ENCODE data around the gene U2AF1L4. TPM values are rescaled to one million over a fixed set of nuclear protein-coding genes. Genes with fewer than 3 reads are reported as not detected.

The U2AF1L4 gene
- total RNA-seq, 3 donors from 2014 or later = 18.9 to 25.2 (median 19.4) TPM

GRCh38 chr19:35785339-35785627 lies 40.1 kb upstream of the U2AF1L4 start:
- H3K27me3 Mint-ChIP-seq (ENCODE audit: low read depth) = no peaks in the 10 kb centered on the region
- H3K9me3 Mint-ChIP-seq = no peaks in the 10 kb centered on the region
- no peak for ATAC-seq
- no peak for DNase-seq
- H3K4me1 Mint-ChIP-seq (ENCODE audit: low read depth) = no peaks in the 10 kb centered on the region
- H3K4me3 Mint-ChIP-seq = no peak overlapping the region
- peaks cover 11% of the 10 kb centered on the region for H3K36me3 Mint-ChIP-seq (ENCODE audit: insufficient read depth)

- H3K4me3 Mint-ChIP-seq = no peak overlapping the region
- no peaks in the 10 kb centered on the region for H3K4me1 Mint-ChIP-seq (ENCODE audit: low read depth)
- no peaks in the 10 kb centered on the region for H3K9me3 Mint-ChIP-seq
- peaks cover 11% of the 10 kb centered on the region for H3K36me3 Mint-ChIP-seq (ENCODE audit: insufficient read depth)
- no peaks in the 10 kb centered on the region for H3K27me3 Mint-ChIP-seq (ENCODE audit: low read depth)
- DNase-seq = no peak
- ATAC-seq = no peak
Measured at GRCh38 chr19:35784503-35785338, 39.5 kb upstream of the U2AF1L4 start.

GRCh38 chr19:35783469-35784434 lies 38.5 kb upstream of the U2AF1L4 start:
- Mint-ChIP-seq H3K4me1 (ENCODE audit: low read depth) (no peaks in the 10 kb centered on the region), H3K27me3 (ENCODE audit: low read depth) (no peaks in the 10 kb centered on the region), H3K4me3 (no peak overlapping the region), H3K9me3 (no peaks in the 10 kb centered on the region), H3K36me3 (ENCODE audit: insufficient read depth) (peaks cover 11% of the 10 kb centered on the region)
- DNase-seq (no peak), ATAC-seq (no peak)

- peaks cover 11% of the 10 kb centered on the region for H3K36me3 Mint-ChIP-seq (ENCODE audit: insufficient read depth)
- DNase-seq (no peak), ATAC-seq (no peak)
- no peak overlapping the region for H3K4me3 Mint-ChIP-seq
- H3K27me3 Mint-ChIP-seq (ENCODE audit: low read depth) = no peaks in the 10 kb centered on the region
- H3K9me3 Mint-ChIP-seq = no peaks in the 10 kb centered on the region
- H3K4me1 Mint-ChIP-seq (ENCODE audit: low read depth) = no peaks in the 10 kb centered on the region
Measured at GRCh38 chr19:35782589-35782988, 37.4 kb upstream of the U2AF1L4 start.

GRCh38 chr19:35781650-35782049 lies 36.4 kb upstream of the U2AF1L4 start:
- H3K27me3 Mint-ChIP-seq (ENCODE audit: low read depth) = no peaks in the 10 kb centered on the region
- peaks cover 11% of the 10 kb centered on the region for H3K36me3 Mint-ChIP-seq (ENCODE audit: insufficient read depth)
- no peak overlapping the region for H3K4me3 Mint-ChIP-seq
- ATAC-seq (no peak), DNase-seq (no peak)
- H3K4me1 Mint-ChIP-seq (ENCODE audit: low read depth) = peaks cover 3% of the 10 kb centered on the region
- H3K9me3 Mint-ChIP-seq = no peaks in the 10 kb centered on the region

- Mint-ChIP-seq H3K27me3 (ENCODE audit: low read depth) (no peaks in the 10 kb centered on the region), H3K9me3 (no peaks in the 10 kb centered on the region), H3K4me3 (no peak overlapping the region), H3K4me1 (ENCODE audit: low read depth) (peaks cover 10% of the 10 kb centered on the region), H3K36me3 (ENCODE audit: insufficient read depth) (peaks cover 11% of the 10 kb centered on the region)
- ATAC-seq = no peak
- DNase-seq = no peak
Measured at GRCh38 chr19:35780717-35781116, 35.5 kb upstream of the U2AF1L4 start.

- Mint-ChIP-seq H3K27me3 (ENCODE audit: low read depth) (no peaks in the 10 kb centered on the region), H3K4me1 (ENCODE audit: low read depth) (peaks cover 11% of the 10 kb centered on the region), H3K9me3 (no peaks in the 10 kb centered on the region), H3K36me3 (ENCODE audit: insufficient read depth) (peaks cover 11% of the 10 kb centered on the region), H3K4me3 (no peak overlapping the region)
- no peak for DNase-seq
- no peak for ATAC-seq
Measured at GRCh38 chr19:35780058-35780457, 34.8 kb upstream of the U2AF1L4 start.

GRCh38 chr19:35779033-35779432 lies 33.8 kb upstream of the U2AF1L4 start:
- no peaks in the 10 kb centered on the region for H3K27me3 Mint-ChIP-seq (ENCODE audit: low read depth)
- no peak for ATAC-seq
- peaks cover 19% of the 10 kb centered on the region for H3K4me1 Mint-ChIP-seq (ENCODE audit: low read depth)
- H3K4me3 Mint-ChIP-seq = no peak overlapping the region
- no peak for DNase-seq
- no peaks in the 10 kb centered on the region for H3K9me3 Mint-ChIP-seq
- H3K36me3 Mint-ChIP-seq (ENCODE audit: insufficient read depth) = peaks cover 11% of the 10 kb centered on the region

- no peak overlapping the region for H3K4me3 Mint-ChIP-seq
- DNase-seq (no peak), ATAC-seq (no peak)
- no peaks in the 10 kb centered on the region for H3K9me3 Mint-ChIP-seq
- peaks cover 7% of the 10 kb centered on the region for H3K36me3 Mint-ChIP-seq (ENCODE audit: insufficient read depth)
- no peaks in the 10 kb centered on the region for H3K27me3 Mint-ChIP-seq (ENCODE audit: low read depth)
- H3K4me1 Mint-ChIP-seq (ENCODE audit: low read depth) = peaks cover 19% of the 10 kb centered on the region
Measured at GRCh38 chr19:35777961-35778360, 32.7 kb upstream of the U2AF1L4 start.

GRCh38 chr19:35777086-35777841 lies 32.0 kb upstream of the U2AF1L4 start:
- peaks cover 19% of the 10 kb centered on the region for H3K4me1 Mint-ChIP-seq (ENCODE audit: low read depth)
- ATAC-seq (no peak), DNase-seq (no peak)
- no peaks in the 10 kb centered on the region for H3K9me3 Mint-ChIP-seq
- peak overlapping the region; percentile 59 for H3K4me3 Mint-ChIP-seq
- H3K27me3 Mint-ChIP-seq (ENCODE audit: low read depth) = no peaks in the 10 kb centered on the region
- H3K36me3 Mint-ChIP-seq (ENCODE audit: insufficient read depth) = peaks cover 4% of the 10 kb centered on the region

GRCh38 chr19:35776102-35776788 lies 31.0 kb upstream of the U2AF1L4 start:
- no peaks in the 10 kb centered on the region for H3K36me3 Mint-ChIP-seq (ENCODE audit: insufficient read depth)
- no peaks in the 10 kb centered on the region for H3K9me3 Mint-ChIP-seq
- ATAC-seq (no peak), DNase-seq (no peak)
- peaks cover 19% of the 10 kb centered on the region for H3K4me1 Mint-ChIP-seq (ENCODE audit: low read depth)
- no peaks in the 10 kb centered on the region for H3K27me3 Mint-ChIP-seq (ENCODE audit: low read depth)
- peak overlapping the region; percentile 59 for H3K4me3 Mint-ChIP-seq

GRCh38 chr19:35775298-35776101 lies 30.3 kb upstream of the U2AF1L4 start, which contains the start of gene ARHGAP33:
ARHGAP33 (plus strand) TSS chr19:35775564; CDS start chr19:35775659, 95 bp downstream.
- peak; percentile 98 to 99 for ATAC-seq
- DNase-seq = peak; percentile 99
- Mint-ChIP-seq H3K9me3 (no peaks in the 10 kb centered on the region), H3K36me3 (ENCODE audit: insufficient read depth) (no peaks in the 10 kb centered on the region), H3K4me1 (ENCODE audit: low read depth) (peaks cover 19% of the 10 kb centered on the region), H3K4me3 (peak within 1 kb of the TSS; percentile 71), H3K27me3 (ENCODE audit: low read depth) (no peaks in the 10 kb centered on the region)

GRCh38 chr19:35775046-35775297 lies 29.8 kb upstream of the U2AF1L4 start:
- Mint-ChIP-seq H3K27me3 (ENCODE audit: low read depth) (no peaks in the 10 kb centered on the region), H3K36me3 (ENCODE audit: insufficient read depth) (no peaks in the 10 kb centered on the region), H3K4me3 (peak overlapping the region; percentile 71), H3K9me3 (no peaks in the 10 kb centered on the region), H3K4me1 (ENCODE audit: low read depth) (peaks cover 19% of the 10 kb centered on the region)
- DNase-seq = no peak
- ATAC-seq = no peak

All from activated T-cell treated with anti-CD3 and anti-CD28 coated beads, Interleukin-2, amount 50 U/mL, for 4 hours (primary cell).